ENCODE results near the gene TTPAL.
"Not testable (repeated sequence)": the region's sequence is repeated elsewhere in the genome, so short reads cannot be mapped to it uniquely, and the experiment has no call there.

TTPAL gene

DNA sequence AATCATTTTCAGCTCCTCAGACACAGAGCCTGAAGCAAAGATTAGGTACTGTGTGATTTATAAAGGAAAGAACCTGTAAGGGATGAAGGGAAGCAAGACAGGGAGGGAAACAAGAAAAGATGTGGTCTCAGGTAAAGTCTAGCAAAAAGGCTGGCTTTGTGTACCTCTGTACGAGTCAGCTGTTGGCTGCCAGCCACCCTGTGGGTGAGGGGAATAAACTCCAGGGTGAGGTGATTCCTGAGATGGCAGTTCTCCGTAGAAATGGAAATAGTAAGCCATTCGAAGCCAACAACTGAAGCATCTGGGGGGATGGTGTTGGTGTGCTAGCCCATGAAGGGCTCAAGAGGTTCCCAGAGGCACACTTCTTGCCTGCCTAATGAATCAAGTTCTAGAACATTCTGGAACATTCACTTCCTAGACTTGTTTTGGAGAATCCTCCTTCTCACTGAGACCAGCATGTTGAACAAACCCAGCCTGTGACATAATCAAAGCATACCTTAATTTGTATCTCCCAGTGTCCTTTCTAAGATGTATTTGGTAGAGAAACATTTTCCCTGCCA, 10.6 kb upstream of the TTPAL start:
- peak in 1 of 10 donors; percentile 7 for DNase-seq
- intact Hi-C loops (cut with DNase I) = loop anchor here (5.0 kb wide), 1 partner anchor 78 kb away; no protein-coding TSS in a partner anchor

DNA sequence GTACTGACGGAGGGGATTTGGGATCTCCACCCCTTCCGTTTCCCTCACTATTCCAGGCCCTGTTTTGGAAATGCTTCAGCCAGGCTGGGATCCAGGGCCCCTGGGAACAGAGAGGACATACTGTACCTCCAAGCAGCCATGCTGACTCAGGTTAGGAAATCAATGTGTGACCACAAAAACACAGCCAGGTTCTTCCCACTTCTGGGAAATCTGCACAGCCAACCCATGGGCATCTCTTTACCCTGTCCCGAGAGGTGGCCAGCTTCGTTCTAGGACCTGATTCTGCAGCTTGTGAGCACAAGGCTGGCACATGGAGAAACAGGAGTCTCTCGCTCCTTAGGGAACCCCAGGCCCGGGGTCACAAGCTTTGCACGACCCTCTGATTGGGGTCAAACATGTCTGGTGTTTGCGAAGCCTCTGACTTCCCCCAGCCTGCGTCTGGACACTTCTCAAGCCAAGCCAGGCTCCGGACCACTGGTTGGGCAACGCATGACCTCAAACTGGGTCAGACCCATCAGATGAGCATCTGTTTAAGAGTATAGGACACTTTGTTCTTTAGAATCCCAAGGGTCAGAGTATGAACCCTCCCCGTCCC, 8.3 kb upstream of the TTPAL start:
- intact Hi-C loops (cut with DNase I) = loop anchor here (5.0 kb wide), 1 partner anchor 80 kb away; no protein-coding TSS in a partner anchor
- DNase-seq = no peak

DNA sequence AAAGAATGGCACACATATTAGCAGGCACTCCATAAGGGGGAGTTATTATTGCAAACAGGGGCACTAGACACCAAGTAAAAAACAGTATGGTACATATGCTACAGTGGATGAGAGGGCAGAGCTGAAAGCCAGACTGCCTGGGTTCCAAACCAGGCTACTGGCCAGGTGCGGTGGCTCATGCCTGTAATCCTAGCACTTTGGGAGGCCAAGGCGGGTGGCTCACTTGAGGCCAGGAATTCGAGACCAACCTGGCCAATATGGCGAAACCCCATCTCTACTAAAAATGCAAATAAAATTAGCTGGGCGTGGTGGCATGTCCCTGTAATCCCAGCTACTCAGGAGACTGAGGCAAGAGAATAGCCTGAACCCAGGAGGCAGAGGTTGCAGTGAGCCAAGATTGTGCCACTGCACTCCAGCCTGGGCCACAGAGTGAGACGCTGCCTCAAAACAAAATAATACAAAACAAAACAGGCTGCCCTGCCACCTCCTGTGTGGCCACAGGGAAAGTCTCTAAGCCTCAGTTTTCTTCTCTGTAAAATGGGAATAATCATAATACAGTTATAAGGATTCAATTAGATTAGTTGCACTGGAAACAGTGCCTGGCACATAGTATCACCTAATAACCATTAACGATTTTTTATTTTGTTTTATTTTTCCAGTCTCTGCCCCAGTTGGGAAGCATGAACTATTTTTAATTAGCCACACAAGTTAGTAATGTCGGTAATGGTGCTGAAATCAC, 7.5 kb upstream of the TTPAL start:
- intact Hi-C loops (cut with DNase I) = loop anchor here (5.0 kb wide), 1 partner anchor 81 kb away; no protein-coding TSS in a partner anchor
- no peak for DNase-seq

DNA sequence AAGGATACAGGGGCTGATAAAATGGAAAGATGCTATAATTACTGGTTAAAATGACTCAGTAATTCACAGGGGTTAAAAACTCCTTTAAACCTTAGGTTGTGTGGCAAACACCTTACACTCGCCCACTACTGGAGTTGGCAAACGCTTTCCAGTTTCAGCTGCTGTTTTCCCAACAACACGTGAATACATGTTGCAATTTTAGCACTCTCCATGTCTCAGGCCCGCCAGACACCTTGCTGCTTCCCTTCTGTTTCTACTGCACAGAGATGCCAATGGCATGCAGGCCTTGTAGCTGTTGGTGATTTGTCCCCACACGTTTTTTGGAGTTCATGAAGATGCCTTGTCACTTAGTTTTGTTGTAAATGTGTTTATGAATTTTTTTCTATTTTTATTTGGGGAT, 5.3 kb upstream of the TTPAL start:
- no peak for DNase-seq

GRCh38 chr20:44471481-44471882, 4.2 kb upstream of the TTPAL start:
- no peak for DNase-seq
- intact Hi-C loops (cut with DNase I) = loop anchor here (5.0 to 10.0 kb wide), 2 partner anchors 143 to 254 kb away; no protein-coding TSS in a partner anchor

More for the DNA sequence above, 5.3 kb upstream of the TTPAL start:
- intact Hi-C loops (cut with DNase I) = loop anchor here (5.0 to 10.0 kb wide), 2 partner anchors 144 to 253 kb away; no protein-coding TSS in a partner anchor

DNA sequence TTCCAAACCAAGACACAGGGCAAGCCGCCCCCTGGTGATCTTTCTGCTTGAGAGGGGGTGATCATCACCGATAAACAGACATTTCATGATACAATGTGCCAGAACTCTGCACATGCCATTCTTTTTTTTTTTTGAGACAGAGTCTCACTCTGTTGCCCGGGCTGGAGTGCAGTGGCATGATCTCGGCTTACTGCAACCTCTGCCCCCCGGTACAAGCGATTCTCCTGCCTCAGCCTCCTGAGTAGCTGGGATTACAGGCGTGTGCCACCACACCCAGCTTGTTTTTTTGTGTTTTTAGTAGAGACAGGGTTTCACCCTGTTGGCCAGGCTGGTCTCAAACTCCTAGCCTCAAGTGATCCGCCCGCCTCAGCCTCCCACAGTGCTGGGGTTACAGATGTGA, 3.4 kb upstream of the TTPAL start:
- DNase-seq = not testable (repeated sequence)
- intact Hi-C loops (cut with DNase I) = loop anchor here (5.0 to 10.0 kb wide), 2 partner anchors 143 to 255 kb away; no protein-coding TSS in a partner anchor

GRCh38 chr20:44475372-44475693, 341 bp upstream of the TTPAL start:
- intact Hi-C loops (cut with DNase I) = loop anchor here (5.0 to 10.0 kb wide), 2 partner anchors 47 to 139 kb away; partner anchors contain the start of gene SERINC3
- DNase-seq = no peak

GRCh38 chr20:44477151-44477550, 1.5 kb downstream of the TTPAL start:
- intact Hi-C loops (cut with DNase I) = loop anchor here (5.0 to 10.0 kb wide), 2 partner anchors 45 to 138 kb away; partner anchors contain the start of gene SERINC3
- DNase-seq = no peak

GRCh38 chr20:44478206-44478605, 2.5 kb downstream of the TTPAL start:
- DNase-seq = no peak
- intact Hi-C loops (cut with DNase I) = loop anchor here (5.0 to 10.0 kb wide), 2 partner anchors 44 to 137 kb away; partner anchors contain the start of gene SERINC3

- DNase-seq = no peak
- intact Hi-C loops (cut with DNase I) = loop anchor here (5.0 to 10.0 kb wide), 2 partner anchors 43 to 135 kb away; partner anchors contain the start of gene SERINC3
These were observed 4.0 kb downstream of the TTPAL start for GRCh38 chr20:44479643-44480042.

DNA sequence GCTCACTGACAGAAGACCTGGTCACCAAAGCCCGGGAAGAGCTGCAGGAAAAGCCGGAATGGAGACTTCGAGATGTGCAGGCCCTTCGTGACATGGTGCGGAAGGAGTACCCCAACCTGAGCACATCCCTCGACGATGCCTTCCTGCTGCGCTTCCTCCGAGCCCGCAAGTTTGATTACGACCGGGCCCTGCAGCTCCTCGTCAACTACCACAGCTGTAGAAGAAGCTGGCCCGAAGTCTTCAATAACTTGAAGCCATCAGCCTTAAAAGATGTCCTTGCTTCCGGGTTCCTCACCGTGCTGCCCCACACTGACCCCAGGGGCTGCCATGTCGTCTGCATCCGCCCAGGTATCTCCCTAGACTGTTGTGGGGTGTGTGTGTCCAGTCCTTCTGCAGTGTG, 4.4 kb downstream of the TTPAL start:
- intact Hi-C loops (cut with DNase I) = no loop called here

GRCh38 chr20:44481719-44482416, 6.2 kb downstream of the TTPAL start:
- intact Hi-C loops (cut with DNase I) = no loop called here
- DNase-seq = no peak

More for the DNA sequence above, 4.4 kb downstream of the TTPAL start:
- no peak for DNase-seq

DNA sequence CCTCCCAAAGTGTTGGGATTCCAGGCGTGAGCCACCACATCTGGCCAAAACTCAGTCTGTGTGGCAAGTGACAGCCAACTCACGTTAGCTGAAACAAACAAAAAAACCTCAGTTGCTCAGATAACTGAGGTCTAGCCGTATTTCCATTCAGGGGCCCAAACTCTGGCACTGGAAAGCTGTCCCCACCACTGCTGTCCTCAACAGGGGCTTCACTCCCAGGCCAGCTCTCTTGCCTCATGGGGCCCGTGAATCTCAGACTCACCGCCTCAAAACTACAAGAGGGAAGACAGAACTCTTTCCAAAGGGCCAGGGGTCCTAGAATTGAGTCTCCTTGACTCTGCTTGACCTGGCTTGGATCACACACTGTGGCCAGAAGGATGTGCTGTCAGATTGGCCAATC, 7.4 kb downstream of the TTPAL start:
- intact Hi-C loops (cut with DNase I) = no loop called here
- no peak for DNase-seq

DNA sequence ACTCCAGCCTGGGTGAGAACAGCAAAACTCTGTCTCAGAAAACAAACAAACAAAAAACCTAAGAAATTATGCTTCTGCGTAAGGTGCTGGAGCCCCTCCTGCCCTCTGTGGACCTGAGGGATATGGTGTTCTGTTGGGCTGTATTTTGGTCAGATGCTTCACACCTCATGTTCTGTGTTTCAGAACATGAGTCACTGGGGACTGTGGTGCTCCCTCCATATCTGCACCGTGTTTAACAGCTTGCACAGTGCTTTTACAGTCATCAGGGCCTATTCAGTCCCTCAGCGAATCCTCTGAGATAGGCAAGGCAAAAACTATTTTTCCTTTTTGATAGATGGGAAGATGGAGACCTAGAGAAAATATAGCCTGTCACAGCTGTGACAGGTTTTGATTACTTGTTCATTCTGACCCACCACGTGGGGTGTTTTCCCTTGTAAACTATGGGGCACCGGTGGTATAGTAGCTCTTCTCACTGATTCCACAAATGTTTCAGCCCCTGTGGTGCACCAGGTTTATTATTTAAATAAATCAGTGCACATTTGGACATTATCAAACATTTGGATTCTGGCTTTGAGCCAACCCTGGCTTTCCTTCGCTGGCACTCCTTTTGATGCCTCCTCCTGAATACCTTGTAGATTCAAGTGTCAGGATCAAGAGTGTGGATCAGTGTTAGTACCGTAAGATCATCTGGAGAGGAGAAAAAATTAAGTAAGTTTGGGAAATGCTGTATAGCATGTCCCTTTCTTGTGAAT, 9.6 kb downstream of the TTPAL start:
- no peak for DNase-seq
- intact Hi-C loops (cut with DNase I) = no loop called here

DNA sequence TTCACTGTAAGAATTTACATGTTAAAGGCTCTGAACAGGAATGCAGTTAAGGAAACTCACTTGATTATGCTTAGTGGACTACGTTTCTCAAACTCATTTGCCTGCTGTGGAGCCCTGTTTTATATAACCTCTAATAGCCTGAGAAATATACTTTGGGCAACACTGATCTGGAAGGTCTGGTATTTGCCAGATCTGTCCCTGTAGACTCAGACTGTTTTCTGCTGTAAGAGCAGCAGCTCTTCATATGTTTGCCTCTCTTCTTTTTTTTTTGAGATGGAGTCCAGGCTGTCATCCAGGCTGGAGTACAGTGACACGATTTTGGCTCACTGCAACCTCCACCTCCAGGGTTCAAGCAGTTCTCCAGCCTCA, 10.1 kb downstream of the TTPAL start:
- intact Hi-C loops (cut with DNase I) = no loop called here
- DNase-seq = no peak

DNA sequence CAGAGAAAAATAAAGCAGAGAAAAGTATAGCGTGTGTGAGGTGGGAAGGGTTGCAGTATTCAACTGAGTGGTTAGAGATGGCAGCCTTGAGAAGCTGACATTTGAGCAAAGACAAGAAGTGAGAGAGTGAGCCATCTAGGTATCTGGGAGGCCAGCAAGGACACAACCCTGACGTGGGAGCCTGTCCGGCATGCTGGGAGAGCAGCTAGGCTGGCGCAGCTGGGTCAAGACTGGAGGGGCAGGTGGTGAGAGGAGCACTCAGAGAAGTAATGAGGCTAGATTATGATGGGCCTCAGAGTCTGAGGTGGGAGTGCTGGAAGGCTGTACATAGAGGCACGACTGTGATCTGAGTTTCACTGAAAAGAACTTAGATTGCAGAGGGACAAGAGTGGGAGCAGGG, 12.9 kb downstream of the TTPAL start:
- intact Hi-C loops (cut with DNase I) = no loop called here
- no peak for DNase-seq

DNA sequence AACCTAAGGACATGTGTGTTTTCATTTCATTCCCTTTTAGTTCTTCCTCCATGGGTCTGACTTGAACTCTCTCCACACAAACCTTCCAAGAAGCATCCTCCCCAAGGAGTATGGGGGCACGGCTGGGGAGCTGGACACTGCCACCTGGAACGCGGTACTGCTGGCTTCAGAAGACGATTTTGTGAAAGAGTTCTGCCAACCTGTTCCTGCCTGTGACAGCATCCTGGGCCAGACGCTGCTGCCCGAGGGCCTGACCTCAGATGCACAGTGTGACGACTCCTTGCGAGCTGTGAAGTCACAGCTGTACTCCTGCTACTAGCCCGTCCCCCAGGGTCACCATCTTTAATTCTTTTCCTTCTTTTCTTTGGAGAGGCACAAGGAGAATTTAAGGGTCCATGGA, 13.5 kb downstream of the TTPAL start:
- no peak for DNase-seq
- intact Hi-C loops (cut with DNase I) = no loop called here

DNA sequence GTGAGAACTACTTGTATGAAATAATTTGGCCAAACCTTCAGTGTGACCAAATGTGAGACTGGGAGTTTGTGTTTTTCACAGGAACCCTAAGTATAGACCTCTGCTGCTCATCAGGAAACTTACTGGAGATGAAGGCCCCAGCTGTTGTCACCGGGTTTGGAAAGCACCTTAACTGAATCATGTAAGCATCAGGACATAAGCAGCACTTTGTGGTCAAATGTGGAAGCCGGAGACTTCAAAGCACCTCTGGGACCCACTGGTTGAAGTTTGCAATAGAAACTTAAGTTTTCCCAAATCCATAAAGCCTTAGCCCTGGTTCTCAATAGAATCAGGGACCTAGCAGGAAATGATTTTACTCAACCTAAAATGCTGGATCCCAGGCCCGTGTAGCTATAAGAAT, 14.3 kb downstream of the TTPAL start:
- intact Hi-C loops (cut with DNase I) = no loop called here
- DNase-seq = no peak

DNA sequence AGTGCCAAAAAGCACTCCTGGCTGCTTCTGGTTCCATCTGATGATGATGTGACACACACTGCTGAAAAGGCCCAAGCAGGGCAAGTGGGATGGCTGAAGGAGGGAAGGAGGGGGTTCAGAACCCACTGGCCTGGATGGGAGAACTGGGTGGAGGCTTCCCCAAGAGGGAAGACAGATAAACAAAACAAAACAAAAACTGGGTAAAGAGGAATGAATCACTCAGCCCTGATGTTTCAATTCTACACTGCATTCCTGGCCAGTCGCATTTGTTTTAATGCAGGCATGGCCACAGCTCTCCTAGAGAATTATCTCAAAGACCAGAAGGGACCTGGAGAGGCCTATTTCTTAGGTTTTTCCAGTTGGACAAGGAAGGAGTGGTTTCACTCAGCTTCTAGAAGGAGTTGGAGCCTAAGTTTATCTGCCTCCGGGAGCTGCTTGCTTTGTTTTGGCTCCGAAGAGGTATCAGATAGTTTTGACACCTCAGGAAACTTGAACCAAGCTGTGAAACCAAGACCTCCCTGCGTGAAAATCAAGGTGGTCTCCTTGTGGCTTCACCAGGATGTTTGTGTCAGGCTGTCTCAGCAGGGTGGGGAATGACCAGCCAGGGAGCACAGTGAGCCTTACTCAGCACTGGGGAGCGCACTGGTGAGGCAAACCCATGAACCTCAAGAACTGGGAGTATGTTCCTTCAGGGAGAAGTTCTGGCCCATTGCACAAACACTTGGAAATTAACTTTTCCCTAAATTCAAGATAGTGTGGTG, 16.1 kb downstream of the TTPAL start:
- intact Hi-C loops (cut with DNase I) = no loop called here
- no peak for DNase-seq
